Measurements from ENCODE around the gene ABCF2. TPM values are rescaled to one million over a fixed set of nuclear protein-coding genes. Genes with fewer than 3 reads are reported as not detected.

The ABCF2 gene
- total and polyA plus RNA-seq, 2 donors = 18.9 to 26.1 TPM

GRCh38 chr7:151207315-151207714 lies 19.7 kb downstream of the ABCF2 start:
- WGBS = 12% methylated on average over 9 of the region's 9 CpGs
- H3K36me3 ChIP-seq (ENCODE audit: control insufficient read depth in 2 of 2, insufficient read depth in 2 of 2, low read length in 1 of 2) = peaks cover 0 to 4% of the 10 kb centered on the region in 2 donors

GRCh38 chr7:151206914-151207313 lies 20.1 kb downstream of the ABCF2 start:
- 5% methylated on average over 9 of the region's 9 CpGs for WGBS
- no peak overlapping the region for H3K4me3 ChIP-seq (ENCODE audit: low read length in 2 of 2)
- peaks cover 0 to 11% of the 10 kb centered on the region in 2 donors for H3K4me1 ChIP-seq (ENCODE audit: control insufficient read depth in 2 of 2, insufficient read depth in 2 of 2, low read length in 2 of 2)
- H3K36me3 ChIP-seq (ENCODE audit: control insufficient read depth in 2 of 2, insufficient read depth in 2 of 2, low read length in 1 of 2) = peaks cover 0 to 2% of the 10 kb centered on the region in 2 donors
- H3K9me3 ChIP-seq (ENCODE audit: control insufficient read depth in 2 of 2, insufficient read depth in 1 of 2, low read length in 1 of 2) = no peaks in the 10 kb centered on the region
- no peak for DNase-seq (ENCODE audit: low read depth in 6 of 9, low spot score in 9 of 9)
- peaks cover 0 to 37% of the 10 kb centered on the region in 2 donors for H3K27me3 ChIP-seq (ENCODE audit: control insufficient read depth in 2 of 2, insufficient read depth in 1 of 2, low read length in 1 of 2)
- no peak overlapping the region for H3K27ac ChIP-seq (ENCODE audit: low read depth in 1 of 2, low read length in 1 of 2)

More at GRCh38 chr7:151207315-151207714, 19.7 kb downstream of the ABCF2 start:
- peak in 1 of 9 donors; percentile 21 for DNase-seq (ENCODE audit: low read depth in 6 of 9, low spot score in 9 of 9)
- H3K9me3 ChIP-seq (ENCODE audit: control insufficient read depth in 2 of 2, insufficient read depth in 1 of 2, low read length in 1 of 2) = no peaks in the 10 kb centered on the region
- H3K4me3 ChIP-seq (ENCODE audit: low read length in 2 of 2) = no peak overlapping the region
- no peak overlapping the region for H3K27ac ChIP-seq (ENCODE audit: low read depth in 1 of 2, low read length in 1 of 2)
- H3K27me3 ChIP-seq (ENCODE audit: control insufficient read depth in 2 of 2, insufficient read depth in 1 of 2, low read length in 1 of 2) = peaks cover 0 to 37% of the 10 kb centered on the region in 2 donors
- peaks cover 0 to 11% of the 10 kb centered on the region in 2 donors for H3K4me1 ChIP-seq (ENCODE audit: control insufficient read depth in 2 of 2, insufficient read depth in 2 of 2, low read length in 2 of 2)

DNA sequence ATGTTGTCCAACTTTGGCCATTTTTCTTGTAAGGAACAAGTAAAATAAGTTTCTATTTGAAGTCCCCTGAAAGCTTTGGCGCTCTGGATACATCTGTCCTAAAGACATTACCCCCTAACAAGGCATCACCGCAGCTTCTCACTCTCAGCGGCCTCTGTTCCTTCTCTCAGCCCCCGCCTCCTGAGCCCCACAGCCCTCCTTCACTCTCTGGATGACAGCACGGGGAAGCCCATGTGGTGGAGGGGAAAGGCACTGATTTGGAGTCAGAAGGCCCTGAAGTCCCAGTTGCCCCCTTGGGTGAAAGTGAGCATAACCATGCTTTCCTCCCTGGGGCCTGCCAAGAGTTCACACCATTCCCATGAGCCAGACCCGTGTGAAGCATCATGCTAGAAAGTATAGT lies 21.3 kb downstream of the ABCF2 start:
- no peaks in the 10 kb centered on the region for H3K36me3 ChIP-seq (ENCODE audit: control insufficient read depth in 2 of 2, insufficient read depth in 2 of 2, low read length in 1 of 2)
- no peak overlapping the region for H3K27ac ChIP-seq (ENCODE audit: low read depth in 1 of 2, low read length in 1 of 2)
- H3K27me3 ChIP-seq (ENCODE audit: control insufficient read depth in 2 of 2, insufficient read depth in 1 of 2, low read length in 1 of 2) = peaks cover 0 to 37% of the 10 kb centered on the region in 2 donors
- H3K4me3 ChIP-seq (ENCODE audit: low read length in 2 of 2) = no peak overlapping the region
- H3K4me1 ChIP-seq (ENCODE audit: control insufficient read depth in 2 of 2, insufficient read depth in 2 of 2, low read length in 2 of 2) = peaks cover 0 to 11% of the 10 kb centered on the region in 2 donors
- no peaks in the 10 kb centered on the region for H3K9me3 ChIP-seq (ENCODE audit: control insufficient read depth in 2 of 2, insufficient read depth in 1 of 2, low read length in 1 of 2)
- 84% methylated on average over 6 of the region's 6 CpGs for WGBS
- DNase-seq (ENCODE audit: low read depth in 6 of 9, low spot score in 9 of 9) = no peak

- Histone ChIP-seq H3K4me1 (ENCODE audit: control insufficient read depth in 2 of 2, insufficient read depth in 2 of 2, low read length in 2 of 2) (peaks cover 0 to 11% of the 10 kb centered on the region in 2 donors), H3K27me3 (ENCODE audit: control insufficient read depth in 2 of 2, insufficient read depth in 1 of 2, low read length in 1 of 2) (peaks cover 0 to 37% of the 10 kb centered on the region in 2 donors)
- WGBS = 84% methylated on average over 48 of the region's 48 CpGs
These were observed 22.5 kb downstream of the ABCF2 start for GRCh38 chr7:151204383-151205032.

DNA sequence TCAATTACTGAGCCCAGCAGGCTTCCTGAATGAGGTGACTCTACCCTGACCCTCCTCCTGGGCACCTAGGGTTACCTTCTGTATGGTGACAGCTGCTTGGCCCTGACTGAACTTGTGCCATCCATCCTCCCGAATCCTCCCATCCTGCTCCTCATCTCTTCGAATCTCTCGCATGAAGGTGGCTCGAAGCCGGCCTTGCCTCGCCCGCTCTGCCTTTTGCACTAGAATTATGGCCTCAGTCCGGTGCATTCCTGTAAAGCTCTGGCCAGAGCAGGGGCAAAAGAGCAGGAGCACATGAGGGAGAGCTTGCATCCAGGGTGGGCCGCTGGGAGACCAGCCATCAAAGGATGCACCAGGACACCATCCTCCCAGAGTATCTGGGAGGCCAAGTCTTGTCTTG lies 24.2 kb downstream of the ABCF2 start:
- DNase-seq (ENCODE audit: low read depth in 6 of 9, low spot score in 9 of 9) = no peak
- WGBS = 97% methylated on average over 9 of the region's 9 CpGs
- no peak overlapping the region for H3K27ac ChIP-seq (ENCODE audit: low read depth in 1 of 2, low read length in 1 of 2)
- H3K27me3 ChIP-seq (ENCODE audit: control insufficient read depth in 2 of 2, insufficient read depth in 1 of 2, low read length in 1 of 2) = peaks cover 0 to 44% of the 10 kb centered on the region in 2 donors
- no peaks in the 10 kb centered on the region for H3K36me3 ChIP-seq (ENCODE audit: control insufficient read depth in 2 of 2, insufficient read depth in 2 of 2, low read length in 1 of 2)
- H3K4me1 ChIP-seq (ENCODE audit: control insufficient read depth in 2 of 2, insufficient read depth in 2 of 2, low read length in 2 of 2) = peaks cover 0 to 11% of the 10 kb centered on the region in 2 donors
- no peak overlapping the region for H3K4me3 ChIP-seq (ENCODE audit: low read length in 2 of 2)
- no peaks in the 10 kb centered on the region for H3K9me3 ChIP-seq (ENCODE audit: control insufficient read depth in 2 of 2, insufficient read depth in 1 of 2, low read length in 1 of 2)

More at GRCh38 chr7:151204383-151205032, 22.5 kb downstream of the ABCF2 start:
- Histone ChIP-seq H3K4me3 (ENCODE audit: low read length in 2 of 2) (no peak overlapping the region), H3K27ac (ENCODE audit: low read depth in 1 of 2, low read length in 1 of 2) (no peak overlapping the region), H3K36me3 (ENCODE audit: control insufficient read depth in 2 of 2, insufficient read depth in 2 of 2, low read length in 1 of 2) (no peaks in the 10 kb centered on the region), H3K9me3 (ENCODE audit: control insufficient read depth in 2 of 2, insufficient read depth in 1 of 2, low read length in 1 of 2) (no peaks in the 10 kb centered on the region)
- DNase-seq (ENCODE audit: low read depth in 6 of 9, low spot score in 9 of 9) = no peak

DNA sequence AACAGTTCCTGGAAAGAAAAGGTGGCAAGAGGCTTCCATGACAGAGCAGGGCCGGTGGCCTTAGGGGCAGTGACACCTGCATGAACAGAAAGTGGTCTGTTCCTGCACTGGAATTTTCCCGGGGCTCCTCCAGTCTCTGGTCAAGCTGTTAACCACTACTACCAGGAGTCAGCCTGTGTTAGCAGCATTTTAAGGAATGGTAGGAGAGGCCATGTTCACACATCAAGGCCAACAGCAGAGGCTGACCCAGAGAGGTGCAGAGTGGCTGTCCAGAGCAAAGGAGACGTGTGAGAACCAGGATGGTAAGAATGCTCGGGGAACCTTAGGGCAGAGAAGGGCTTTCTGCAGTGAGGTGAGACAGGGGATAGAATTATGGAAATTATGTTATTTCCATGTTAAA lies 25.3 kb downstream of the ABCF2 start:
- Histone ChIP-seq H3K36me3 (ENCODE audit: control insufficient read depth in 2 of 2, insufficient read depth in 2 of 2, low read length in 1 of 2) (no peaks in the 10 kb centered on the region), H3K4me3 (ENCODE audit: low read length in 2 of 2) (no peak overlapping the region), H3K4me1 (ENCODE audit: control insufficient read depth in 2 of 2, insufficient read depth in 2 of 2, low read length in 2 of 2) (peaks cover 0 to 3% of the 10 kb centered on the region in 2 donors), H3K9me3 (ENCODE audit: control insufficient read depth in 2 of 2, insufficient read depth in 1 of 2, low read length in 1 of 2) (no peaks in the 10 kb centered on the region), H3K27ac (ENCODE audit: low read depth in 1 of 2, low read length in 1 of 2) (no peak overlapping the region), H3K27me3 (ENCODE audit: control insufficient read depth in 2 of 2, insufficient read depth in 1 of 2, low read length in 1 of 2) (peaks cover 0 to 47% of the 10 kb centered on the region in 2 donors)
- no peak for DNase-seq (ENCODE audit: low read depth in 6 of 9, low spot score in 9 of 9)
- WGBS = 93% methylated on average over 4 of the region's 4 CpGs

GRCh38 chr7:151201344-151201743 lies 25.7 kb downstream of the ABCF2 start:
- Histone ChIP-seq H3K27me3 (ENCODE audit: control insufficient read depth in 2 of 2, insufficient read depth in 1 of 2, low read length in 1 of 2) (peaks cover 0 to 50% of the 10 kb centered on the region in 2 donors), H3K36me3 (ENCODE audit: control insufficient read depth in 2 of 2, insufficient read depth in 2 of 2, low read length in 1 of 2) (no peaks in the 10 kb centered on the region), H3K9me3 (ENCODE audit: control insufficient read depth in 2 of 2, insufficient read depth in 1 of 2, low read length in 1 of 2) (no peaks in the 10 kb centered on the region), H3K4me1 (ENCODE audit: control insufficient read depth in 2 of 2, insufficient read depth in 2 of 2, low read length in 2 of 2) (no peaks in the 10 kb centered on the region), H3K4me3 (ENCODE audit: low read length in 2 of 2) (no peak overlapping the region), H3K27ac (ENCODE audit: low read depth in 1 of 2, low read length in 1 of 2) (no peak overlapping the region)
- DNase-seq (ENCODE audit: low read depth in 6 of 9, low spot score in 9 of 9) = no peak
- 95% methylated on average over 3 of the region's 3 CpGs for WGBS

GRCh38 chr7:151198945-151199848 lies 27.8 kb downstream of the ABCF2 start:
- WGBS = 91% methylated on average over 30 of the region's 30 CpGs
- DNase-seq (ENCODE audit: low read depth in 6 of 9, low spot score in 9 of 9) = no peak
- no peak overlapping the region for H3K4me3 ChIP-seq (ENCODE audit: low read length in 2 of 2)
- peaks cover 0 to 42% of the 10 kb centered on the region in 2 donors for H3K27me3 ChIP-seq (ENCODE audit: control insufficient read depth in 2 of 2, insufficient read depth in 1 of 2, low read length in 1 of 2)
- H3K36me3 ChIP-seq (ENCODE audit: control insufficient read depth in 2 of 2, insufficient read depth in 2 of 2, low read length in 1 of 2) = no peaks in the 10 kb centered on the region
- no peaks in the 10 kb centered on the region for H3K4me1 ChIP-seq (ENCODE audit: control insufficient read depth in 2 of 2, insufficient read depth in 2 of 2, low read length in 2 of 2)
- H3K27ac ChIP-seq (ENCODE audit: low read depth in 1 of 2, low read length in 1 of 2) = no peak overlapping the region
- no peaks in the 10 kb centered on the region for H3K9me3 ChIP-seq (ENCODE audit: control insufficient read depth in 2 of 2, insufficient read depth in 1 of 2, low read length in 1 of 2)

- H3K4me3 ChIP-seq (ENCODE audit: low read length in 2 of 2) = no peak overlapping the region
- peaks cover 0 to 33% of the 10 kb centered on the region in 2 donors for H3K27me3 ChIP-seq (ENCODE audit: control insufficient read depth in 2 of 2, insufficient read depth in 1 of 2, low read length in 1 of 2)
- H3K4me1 ChIP-seq (ENCODE audit: control insufficient read depth in 2 of 2, insufficient read depth in 2 of 2, low read length in 2 of 2) = no peaks in the 10 kb centered on the region
- no peak for DNase-seq (ENCODE audit: low read depth in 6 of 9, low spot score in 9 of 9)
- H3K27ac ChIP-seq (ENCODE audit: low read depth in 1 of 2, low read length in 1 of 2) = no peak overlapping the region
- H3K9me3 ChIP-seq (ENCODE audit: control insufficient read depth in 2 of 2, insufficient read depth in 1 of 2, low read length in 1 of 2) = no peaks in the 10 kb centered on the region
- H3K36me3 ChIP-seq (ENCODE audit: control insufficient read depth in 2 of 2, insufficient read depth in 2 of 2, low read length in 1 of 2) = no peaks in the 10 kb centered on the region
These were observed 29.1 kb downstream of the ABCF2 start for GRCh38 chr7:151197932-151198331.

Measured in thymus (tissue), 11 donors.